ENCODE measurements around the gene CNTD1.

DNA sequence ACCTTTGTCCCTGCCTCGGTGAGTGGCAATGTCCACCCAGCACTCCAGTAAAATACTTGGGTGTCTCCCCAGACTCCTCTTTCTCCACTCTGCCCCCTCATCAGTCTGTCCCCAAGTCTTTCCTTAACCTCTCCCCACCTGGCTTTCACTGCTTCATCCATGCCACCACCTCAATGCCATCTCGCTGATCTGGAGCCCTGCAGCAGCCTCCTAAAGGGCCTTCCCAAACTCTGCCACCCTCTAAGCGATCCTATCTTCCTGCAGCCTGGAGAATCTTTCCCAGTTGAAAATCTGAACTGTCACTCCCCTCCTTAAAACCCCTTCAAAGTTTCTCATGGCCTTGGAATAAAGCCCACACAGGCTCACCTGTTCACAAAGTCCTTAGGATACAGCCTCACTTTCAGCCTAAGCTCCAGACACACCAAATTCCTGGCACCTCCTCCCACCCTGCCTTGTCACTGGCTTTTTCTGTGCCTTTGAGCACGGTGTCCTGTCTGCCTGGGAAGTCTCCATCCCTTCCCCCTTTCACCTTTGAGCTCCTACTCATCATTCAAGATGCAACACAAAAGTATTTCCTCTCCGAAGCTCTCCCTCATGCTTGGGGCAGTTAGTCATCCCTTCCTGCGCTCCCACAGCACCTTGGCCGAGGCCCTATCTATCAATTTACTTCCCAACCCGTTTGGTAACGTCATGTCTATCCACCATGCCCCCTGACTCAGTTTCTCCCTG is 15.4 kb upstream of the CNTD1 start:
- TF ChIP-seq, protein P1, sequence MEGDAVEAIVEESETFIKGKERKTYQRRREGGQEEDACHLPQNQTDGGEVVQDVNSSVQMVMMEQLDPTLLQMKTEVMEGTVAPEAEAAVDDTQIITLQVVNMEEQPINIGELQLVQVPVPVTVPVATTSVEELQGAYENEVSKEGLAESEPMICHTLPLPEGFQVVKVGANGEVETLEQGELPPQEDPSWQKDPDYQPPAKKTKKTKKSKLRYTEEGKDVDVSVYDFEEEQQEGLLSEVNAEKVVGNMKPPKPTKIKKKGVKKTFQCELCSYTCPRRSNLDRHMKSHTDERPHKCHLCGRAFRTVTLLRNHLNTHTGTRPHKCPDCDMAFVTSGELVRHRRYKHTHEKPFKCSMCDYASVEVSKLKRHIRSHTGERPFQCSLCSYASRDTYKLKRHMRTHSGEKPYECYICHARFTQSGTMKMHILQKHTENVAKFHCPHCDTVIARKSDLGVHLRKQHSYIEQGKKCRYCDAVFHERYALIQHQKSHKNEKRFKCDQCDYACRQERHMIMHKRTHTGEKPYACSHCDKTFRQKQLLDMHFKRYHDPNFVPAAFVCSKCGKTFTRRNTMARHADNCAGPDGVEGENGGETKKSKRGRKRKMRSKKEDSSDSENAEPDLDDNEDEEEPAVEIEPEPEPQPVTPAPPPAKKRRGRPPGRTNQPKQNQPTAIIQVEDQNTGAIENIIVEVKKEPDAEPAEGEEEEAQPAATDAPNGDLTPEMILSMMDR (IDR thresholded peaks at IDR 0.05), result no peak
- TF ChIP-seq, protein P2, sequence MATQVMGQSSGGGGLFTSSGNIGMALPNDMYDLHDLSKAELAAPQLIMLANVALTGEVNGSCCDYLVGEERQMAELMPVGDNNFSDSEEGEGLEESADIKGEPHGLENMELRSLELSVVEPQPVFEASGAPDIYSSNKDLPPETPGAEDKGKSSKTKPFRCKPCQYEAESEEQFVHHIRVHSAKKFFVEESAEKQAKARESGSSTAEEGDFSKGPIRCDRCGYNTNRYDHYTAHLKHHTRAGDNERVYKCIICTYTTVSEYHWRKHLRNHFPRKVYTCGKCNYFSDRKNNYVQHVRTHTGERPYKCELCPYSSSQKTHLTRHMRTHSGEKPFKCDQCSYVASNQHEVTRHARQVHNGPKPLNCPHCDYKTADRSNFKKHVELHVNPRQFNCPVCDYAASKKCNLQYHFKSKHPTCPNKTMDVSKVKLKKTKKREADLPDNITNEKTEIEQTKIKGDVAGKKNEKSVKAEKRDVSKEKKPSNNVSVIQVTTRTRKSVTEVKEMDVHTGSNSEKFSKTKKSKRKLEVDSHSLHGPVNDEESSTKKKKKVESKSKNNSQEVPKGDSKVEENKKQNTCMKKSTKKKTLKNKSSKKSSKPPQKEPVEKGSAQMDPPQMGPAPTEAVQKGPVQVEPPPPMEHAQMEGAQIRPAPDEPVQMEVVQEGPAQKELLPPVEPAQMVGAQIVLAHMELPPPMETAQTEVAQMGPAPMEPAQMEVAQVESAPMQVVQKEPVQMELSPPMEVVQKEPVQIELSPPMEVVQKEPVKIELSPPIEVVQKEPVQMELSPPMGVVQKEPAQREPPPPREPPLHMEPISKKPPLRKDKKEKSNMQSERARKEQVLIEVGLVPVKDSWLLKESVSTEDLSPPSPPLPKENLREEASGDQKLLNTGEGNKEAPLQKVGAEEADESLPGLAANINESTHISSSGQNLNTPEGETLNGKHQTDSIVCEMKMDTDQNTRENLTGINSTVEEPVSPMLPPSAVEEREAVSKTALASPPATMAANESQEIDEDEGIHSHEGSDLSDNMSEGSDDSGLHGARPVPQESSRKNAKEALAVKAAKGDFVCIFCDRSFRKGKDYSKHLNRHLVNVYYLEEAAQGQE (IDR thresholded peaks at IDR 0.05; ENCODE audit: insufficient read depth in 1 of 2, low read depth in 2 of 2, low read length in 1 of 2), result no peak
- TF ChIP-seq POLR2AphosphoS5 (IDR thresholded peaks at IDR 0.05; ENCODE audit: low read depth, low read length), result no peak
